Keratinocyte (primary cell): Measurements from ENCODE around the gene CLTC.

Experiments
- CTCF ChIP-seq, 3 experiments: IDR thresholded peaks in 1 of 3; conservative IDR thresholded peaks in 1 of 3; optimal IDR thresholded peaks in 1 of 3; 2 replicates in 2 of 3; 3 replicates in 1 of 3; pipeline versions ENCODE3 to v1.5.1; 2011; ENCODE audit warnings: low read length in 3 of 3, mild to moderate bottlenecking in 3 of 3, moderate library complexity in 2 of 3, control low read depth in 1 of 3, inconsistent platforms in 1 of 3; ENCODE audit not compliant: insufficient read depth in 2 of 3; ENCODE audit errors: extremely low read depth in 1 of 3
- EZH2 ChIP-seq: IDR thresholded peaks from one replicate; pipeline ENCODE4 v1.6.1; 2012; ENCODE audit warnings: inconsistent platforms, mild to moderate bottlenecking, low read length, moderate library complexity

- TF ChIP-seq CTCF (optimal IDR thresholded peaks at IDR 0.05 in 1 of 3, IDR thresholded peaks at IDR 0.05 in 1 of 3, conservative IDR thresholded peaks at IDR 0.05 in 1 of 3; ENCODE audit: extremely low read depth in 1 of 3, insufficient read depth in 2 of 3, low read length in 3 of 3): no peak
- TF ChIP-seq EZH2: no peak
Measured at GRCh38 chr17:59745040-59745439, 125.3 kb downstream of the CLTC start.
